SIG-M5 (cell line): ENCODE measurements around the gene LLPH.

Experiments
- DNase-seq: peaks from one replicate; lab custom pipeline; 2025; lab: John Stamatoyannopoulos, UW

The LLPH gene

DNA sequence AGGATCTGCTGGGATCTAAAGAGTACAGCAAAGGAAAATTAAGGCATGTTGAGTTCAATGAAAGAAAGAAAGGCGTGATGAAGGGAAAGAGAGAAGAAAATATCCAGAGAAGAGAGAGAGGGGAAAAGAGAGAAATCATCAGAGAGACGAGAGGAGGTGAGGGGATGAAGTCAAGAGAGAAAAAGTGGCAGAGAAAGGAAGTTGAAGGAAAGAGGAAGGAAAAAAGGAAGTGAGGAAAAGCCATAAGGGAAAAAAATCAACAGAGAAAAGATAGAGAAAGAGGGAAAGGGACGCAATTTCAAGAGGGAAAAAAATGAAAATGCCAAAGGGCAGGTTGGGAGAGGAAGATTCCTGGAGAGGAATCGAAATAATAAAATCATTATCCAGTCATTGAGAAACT is 40.4 kb downstream of the LLPH start:
- no peak for DNase-seq

DNA sequence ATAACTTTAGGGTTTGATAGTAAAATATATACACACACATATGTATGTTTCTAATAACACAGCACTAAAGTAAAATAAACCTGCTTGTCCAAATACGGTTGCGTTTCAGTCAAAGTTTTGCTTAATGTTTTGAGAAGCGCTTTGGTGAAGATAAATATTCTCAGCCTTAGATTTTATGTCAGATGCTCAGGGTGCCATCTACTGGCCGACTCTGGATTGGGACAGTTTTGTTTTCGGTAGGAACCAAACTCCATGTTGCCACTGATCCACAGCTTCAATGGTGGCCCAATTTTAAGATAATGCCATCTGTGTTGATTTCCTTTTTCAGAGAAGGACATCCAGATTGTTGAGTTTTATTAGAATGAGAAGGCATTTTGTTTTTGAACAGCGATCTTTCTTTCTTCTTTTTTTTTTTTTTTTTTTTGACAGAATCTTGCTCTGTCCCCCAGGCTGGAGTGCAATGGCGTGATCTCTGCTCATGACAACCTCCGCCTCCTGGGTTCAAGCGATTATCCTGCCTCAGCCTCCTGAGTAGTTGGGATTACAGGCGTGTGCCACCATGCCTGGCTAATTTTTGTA is 43.1 kb downstream of the LLPH start:
- no peak for DNase-seq

DNA sequence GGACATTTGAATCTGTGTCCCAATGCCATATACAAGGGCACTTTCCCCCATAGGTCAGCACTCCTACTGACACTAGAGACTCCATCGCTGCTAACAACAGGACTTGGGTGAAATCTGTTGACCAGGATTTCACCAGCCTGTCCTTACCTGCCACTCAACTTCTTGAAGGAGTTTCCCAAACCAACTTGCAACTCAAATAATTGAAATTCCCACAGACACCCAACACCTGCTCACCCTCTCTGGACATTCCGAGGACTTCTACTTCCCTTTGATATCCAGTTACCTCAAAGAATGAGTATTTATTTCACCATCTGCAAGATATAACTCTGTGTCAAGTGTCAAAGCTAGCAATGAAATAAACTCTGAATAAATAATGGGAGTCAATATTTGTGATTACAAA is 44.6 kb downstream of the LLPH start:
- no peak for DNase-seq

DNA sequence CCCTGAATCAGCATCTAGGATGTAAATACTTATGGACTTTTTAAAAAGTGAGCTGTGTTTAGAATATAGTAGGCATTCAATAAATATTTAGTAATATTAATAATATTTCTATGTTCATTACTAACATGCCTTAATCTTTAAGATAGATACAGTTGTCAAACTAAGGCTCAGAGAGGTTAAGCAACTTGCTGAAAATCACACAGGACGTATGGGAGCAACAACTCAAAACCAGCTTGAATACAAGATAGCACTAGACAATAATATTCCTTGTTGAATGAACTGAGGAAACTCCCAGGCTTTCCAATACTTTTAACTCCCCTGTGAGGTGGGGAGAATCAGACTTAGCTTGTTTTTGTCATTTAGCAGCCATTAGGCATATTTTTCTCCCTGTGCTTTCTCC is 45.3 kb downstream of the LLPH start:
- DNase-seq: no peak

DNA sequence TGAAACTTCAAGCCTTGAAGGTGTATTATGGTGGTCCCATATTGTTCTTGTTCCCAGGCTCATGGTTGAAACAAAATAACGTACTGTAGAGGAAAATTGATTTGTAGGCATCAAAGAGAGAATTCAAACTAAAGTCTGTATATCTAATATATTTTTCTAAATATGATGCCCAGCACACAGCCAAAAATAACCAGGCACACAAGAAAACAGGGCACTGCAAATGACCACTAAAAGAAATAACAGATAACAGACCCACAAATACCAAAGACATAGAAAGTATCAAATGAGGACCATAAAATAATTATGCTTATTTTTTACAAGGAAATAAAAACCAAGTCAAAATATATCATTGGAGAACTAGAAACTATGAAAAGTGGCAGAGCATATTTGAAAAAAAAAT is 46.8 kb downstream of the LLPH start:
- no peak for DNase-seq

DNA sequence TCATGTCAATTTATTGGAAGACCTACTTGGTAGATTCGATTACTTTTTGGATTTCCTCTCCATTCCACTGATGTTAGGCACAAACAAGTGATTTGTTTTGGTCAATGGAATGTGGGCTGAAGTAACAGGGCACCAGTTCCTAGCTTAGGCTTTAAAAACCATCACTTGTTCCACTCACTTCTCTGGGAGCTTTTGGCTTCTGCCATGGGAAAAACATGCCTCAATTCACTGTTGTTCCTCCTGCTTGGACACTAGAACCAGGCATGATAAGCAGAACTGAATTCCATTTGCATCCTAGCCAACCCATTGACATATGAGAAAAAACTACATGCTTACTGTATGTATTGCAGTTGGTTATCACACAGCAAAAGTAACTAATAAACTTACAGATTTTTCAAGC is 47.8 kb downstream of the LLPH start:
- no peak for DNase-seq

DNA sequence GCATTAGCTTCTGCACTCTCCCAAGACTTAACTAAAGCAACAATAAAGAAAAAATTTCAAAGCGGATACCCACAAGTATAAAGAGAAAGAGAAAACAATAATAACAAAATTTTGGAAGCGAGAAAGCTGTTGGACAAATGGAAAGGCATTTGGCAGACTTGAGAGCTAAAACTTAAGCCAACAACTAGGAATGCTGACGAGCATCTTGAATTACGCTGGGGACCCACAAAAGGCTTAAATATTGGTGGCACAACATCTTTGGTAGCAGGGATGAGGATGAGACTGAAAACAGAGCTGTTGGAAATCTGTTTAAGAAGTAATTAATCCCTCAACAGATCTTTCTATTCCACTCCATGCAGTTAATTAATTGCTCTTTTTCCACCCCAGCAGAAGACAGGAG is 49.8 kb downstream of the LLPH start:
- no peak for DNase-seq

DNA sequence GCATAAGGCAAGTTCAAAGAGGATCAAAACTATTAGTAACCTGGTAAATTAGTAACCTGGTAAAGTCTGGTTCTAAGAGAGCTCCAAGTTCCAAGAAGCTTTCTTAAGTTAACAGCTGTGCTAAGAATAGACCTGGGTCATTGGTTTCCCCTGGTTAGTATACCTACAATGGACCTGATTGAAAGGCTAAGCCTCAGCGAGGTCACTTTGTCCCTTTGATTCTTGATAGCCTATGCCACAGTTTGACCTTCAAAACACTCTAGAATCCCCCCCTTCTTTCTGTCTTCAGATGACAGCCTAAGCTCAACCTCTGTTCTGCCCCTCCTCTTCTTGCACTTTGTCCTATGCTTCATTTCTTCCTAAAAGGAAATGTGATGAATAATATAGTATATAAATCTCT is 53.0 kb downstream of the LLPH start:
- no peak for DNase-seq

DNA sequence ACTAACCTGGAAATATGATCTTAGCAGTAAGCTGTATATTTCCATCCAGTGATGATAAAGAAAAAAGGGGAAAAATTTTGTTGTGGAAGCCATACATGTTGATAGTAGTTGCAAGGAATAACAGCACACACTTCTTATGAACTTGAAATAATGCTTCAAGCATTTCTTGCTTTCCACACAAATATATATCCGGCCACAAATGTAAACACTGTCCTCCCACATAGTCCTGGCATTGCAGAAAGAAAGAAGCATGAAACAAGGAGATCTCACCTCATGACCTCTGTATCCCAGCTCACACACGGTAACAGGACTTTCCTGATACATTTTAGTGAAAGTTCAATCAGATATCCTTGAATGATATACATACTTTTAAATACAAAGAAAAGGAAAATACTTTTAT is 56.0 kb downstream of the LLPH start:
- no peak for DNase-seq

DNA sequence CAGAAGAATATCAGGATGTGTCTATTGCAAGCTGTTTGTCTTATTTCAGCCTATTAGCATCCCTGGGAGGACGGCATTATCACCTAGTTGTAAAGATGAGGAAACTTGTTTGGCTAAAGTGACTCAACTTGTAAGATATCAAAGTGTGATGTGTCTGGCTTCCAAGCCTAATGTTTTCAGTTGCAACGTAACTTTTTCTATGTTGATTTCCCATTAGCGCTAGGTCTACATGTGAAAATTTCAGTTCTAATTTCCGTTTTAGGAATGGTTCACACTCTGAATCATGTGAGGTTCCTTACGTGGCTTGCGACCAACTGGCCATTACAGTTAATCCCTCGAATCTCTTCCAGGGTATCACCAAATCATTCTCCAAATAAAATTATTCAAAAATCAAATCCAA is 58.0 kb downstream of the LLPH start:
- no peak for DNase-seq

DNA sequence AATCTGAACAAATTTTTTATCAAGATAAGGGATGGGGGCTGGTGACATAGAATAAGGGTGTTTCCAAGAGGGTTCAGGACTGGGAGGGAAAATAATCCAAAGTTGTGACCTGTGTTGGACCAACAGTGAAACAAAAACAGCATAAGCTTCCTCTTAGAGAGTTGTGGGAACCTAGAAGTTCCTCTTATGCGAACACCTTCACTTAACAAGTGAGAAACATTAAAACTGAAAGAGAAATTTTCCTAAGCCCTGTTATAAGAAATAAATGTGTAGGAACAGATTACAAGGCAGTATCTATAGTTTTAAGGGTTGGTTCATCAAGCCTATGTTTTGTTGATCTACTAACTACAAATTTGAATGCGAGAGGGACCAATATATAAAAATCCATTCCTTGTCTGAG is 58.4 kb downstream of the LLPH start:
- no peak for DNase-seq

DNA sequence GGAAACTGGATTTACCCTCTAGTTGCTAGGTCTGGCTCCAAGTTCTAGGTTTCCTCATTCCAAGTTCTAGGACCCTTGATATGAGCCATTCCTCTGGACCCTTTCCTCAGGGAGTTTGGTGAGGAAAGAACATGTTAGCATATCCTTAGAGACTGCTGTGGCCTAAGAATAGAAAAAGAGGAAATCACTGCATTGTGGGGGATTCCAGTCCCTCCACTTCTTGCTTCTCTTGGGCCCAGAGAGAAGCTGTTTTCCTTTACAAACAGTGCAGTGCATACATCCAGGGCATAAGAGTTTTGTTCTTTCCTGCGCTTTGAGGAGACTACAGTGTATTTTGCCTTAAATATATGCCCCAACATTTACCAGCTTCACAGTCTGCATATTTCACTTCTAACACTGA is 59.0 kb downstream of the LLPH start:
- DNase-seq: no peak

DNA sequence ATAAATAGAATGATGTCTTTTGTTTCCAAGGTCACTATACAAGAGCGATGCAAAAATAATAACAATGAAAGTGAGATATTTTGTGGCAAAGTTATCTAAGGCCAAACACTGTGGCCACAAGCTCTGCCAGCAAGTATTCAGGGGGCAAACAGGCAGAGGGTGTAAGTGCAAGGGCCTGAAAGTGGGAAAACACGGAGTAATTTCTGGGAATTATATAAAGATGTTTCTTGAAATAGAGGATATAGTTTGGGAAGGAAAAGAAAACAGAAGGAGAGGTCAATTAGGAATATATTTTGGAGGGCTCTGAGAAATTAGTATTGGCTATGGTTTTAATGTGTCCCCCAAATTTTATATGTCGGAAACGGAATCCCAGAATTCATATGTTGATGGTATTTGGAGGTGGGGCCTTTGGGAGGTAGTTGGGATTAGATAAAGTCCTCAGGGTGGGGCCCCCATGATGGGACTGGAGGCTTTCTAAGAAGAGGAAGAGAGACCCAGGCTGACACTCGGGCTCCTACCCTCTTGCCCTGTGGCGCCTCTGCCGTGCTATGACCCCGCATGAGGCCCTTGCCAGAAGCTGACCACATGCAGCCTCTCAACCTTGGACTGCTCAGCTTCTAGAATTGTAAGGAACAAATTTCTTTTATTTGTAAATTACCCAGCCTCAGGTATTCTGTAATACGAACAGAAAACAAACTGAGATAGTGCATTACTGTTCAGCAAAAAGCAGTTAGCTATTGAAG is 60.0 kb downstream of the LLPH start:
- DNase-seq: no peak

DNA sequence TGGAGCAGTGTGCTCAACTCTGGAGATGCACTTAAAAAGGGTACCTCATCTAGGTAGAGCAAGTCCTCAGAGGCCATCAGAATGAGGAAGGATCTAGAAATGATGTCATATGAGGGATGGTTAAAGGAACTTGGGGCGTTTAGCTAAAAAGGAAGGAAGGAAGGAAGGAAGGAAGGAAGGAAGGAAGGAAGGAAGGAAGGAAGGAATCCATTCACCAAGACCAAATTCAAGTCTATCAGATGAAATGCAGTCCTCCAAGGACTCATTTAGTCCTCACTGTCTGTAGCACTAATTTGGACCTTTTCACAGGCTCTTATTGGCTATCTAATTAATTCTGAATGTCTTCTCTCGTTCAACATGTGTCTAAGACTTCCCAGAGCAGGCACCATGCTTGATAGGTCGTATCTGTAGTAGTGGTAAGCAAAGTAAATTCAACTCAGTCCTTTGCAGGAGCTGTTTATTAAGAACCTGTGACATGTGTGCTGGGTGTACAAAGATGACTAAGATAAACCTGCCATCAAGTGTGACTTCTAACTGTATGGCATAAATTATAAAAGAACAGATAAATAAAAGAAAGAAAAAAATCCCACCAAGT is 63.5 kb downstream of the LLPH start:
- DNase-seq: no peak
